ENCODE data around the gene IBA57.
"Not testable (repeated sequence)": the region's sequence is repeated elsewhere in the genome, so short reads cannot be mapped to it uniquely, and the experiment has no call there.

IBA57 gene

GRCh38 chr1:228157729-228158126 is 7.9 kb upstream of the IBA57 start:
- DNase-seq, result no peak

DNA sequence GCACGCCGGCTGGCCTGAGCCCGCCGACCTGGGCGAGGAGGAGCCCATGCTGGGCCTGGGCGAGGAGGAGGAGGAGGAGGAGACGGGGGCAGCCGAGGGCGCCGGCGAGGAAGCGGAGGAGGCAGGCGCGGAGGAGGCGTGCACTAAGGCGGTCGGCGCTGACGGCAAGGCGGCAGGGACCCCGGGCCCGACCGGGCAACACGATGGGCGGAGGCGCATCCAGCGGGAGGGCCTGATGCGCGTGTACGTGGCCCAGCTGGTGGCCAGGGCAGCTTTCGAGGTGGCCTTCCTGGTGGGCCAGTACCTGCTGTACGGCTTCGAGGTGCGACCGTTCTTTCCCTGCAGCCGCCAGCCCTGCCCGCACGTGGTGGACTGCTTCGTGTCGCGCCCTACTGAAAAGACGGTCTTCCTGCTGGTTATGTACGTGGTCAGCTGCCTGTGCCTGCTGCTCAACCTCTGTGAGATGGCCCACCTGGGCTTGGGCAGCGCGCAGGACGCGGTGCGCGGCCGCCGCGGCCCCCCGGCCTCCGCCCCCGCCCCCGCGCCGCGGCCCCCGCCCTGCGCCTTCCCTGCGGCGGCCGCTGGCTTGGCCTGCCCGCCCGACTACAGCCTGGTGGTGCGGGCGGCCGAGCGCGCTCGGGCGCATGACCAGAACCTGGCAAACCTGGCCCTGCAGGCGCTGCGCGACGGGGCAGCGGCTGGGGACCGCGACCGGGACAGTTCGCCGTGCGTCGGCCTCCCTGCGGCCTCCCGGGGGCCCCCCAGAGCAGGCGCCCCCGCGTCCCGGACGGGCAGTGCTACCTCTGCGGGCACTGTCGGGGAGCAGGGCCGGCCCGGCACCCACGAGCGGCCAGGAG is 7.2 kb upstream of the IBA57 start:
- DNase-seq, result no peak

- no peak for DNase-seq
Measured at GRCh38 chr1:228159008-228159665, 6.5 kb upstream of the IBA57 start.

DNA sequence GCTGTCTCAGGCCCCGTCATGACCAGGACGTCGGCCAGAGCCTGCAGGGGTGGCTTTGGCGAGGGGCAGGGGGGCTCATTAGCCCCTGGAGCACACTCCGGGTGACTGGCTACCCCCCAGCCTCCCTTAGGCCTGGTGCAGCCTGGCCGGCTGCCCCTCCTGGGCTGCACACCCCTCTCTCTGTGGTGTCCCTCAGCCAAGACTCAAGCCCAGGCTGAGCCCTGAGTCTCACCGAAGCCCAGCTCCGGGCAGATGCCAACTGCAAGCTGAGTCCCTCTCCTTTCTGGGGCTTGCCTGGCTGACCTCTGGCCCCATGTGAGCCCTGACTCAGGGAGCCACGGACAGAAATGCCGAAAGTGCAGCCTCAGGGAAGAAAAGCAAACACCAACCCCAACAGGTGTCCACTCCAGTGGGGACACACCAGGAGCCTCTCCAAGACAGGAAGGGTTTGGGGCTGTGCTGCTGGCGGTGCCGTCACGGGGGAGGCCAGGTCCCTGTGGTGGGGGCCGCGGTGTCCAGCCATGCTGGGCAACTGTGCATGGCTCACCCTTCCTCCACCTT is 5.3 kb upstream of the IBA57 start:
- no peak for DNase-seq

DNA sequence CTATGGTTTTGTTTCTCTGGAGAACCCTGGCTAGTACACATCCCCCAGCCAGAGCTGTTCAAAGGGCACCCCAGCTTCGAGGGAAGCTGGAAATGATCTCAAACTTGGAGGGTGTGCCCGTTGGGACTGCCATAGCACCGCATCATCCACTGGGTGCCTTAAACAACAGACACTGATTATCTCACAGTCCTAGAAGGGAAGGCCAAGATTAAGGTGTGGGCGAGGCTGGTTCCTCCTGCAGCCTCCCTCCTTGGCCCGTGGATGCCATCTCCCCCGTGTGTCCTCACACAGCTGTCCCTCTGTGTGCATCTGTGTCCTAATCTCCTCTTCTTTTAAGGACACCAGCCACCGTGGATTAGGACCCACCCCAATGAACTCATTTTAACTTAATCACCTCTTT is 4.2 kb upstream of the IBA57 start:
- no peak for DNase-seq

GRCh38 chr1:228161866-228162265 is 3.7 kb upstream of the IBA57 start:
- no peak for DNase-seq

GRCh38 chr1:228162286-228163006 is 3.2 kb upstream of the IBA57 start:
- no peak for DNase-seq

DNA sequence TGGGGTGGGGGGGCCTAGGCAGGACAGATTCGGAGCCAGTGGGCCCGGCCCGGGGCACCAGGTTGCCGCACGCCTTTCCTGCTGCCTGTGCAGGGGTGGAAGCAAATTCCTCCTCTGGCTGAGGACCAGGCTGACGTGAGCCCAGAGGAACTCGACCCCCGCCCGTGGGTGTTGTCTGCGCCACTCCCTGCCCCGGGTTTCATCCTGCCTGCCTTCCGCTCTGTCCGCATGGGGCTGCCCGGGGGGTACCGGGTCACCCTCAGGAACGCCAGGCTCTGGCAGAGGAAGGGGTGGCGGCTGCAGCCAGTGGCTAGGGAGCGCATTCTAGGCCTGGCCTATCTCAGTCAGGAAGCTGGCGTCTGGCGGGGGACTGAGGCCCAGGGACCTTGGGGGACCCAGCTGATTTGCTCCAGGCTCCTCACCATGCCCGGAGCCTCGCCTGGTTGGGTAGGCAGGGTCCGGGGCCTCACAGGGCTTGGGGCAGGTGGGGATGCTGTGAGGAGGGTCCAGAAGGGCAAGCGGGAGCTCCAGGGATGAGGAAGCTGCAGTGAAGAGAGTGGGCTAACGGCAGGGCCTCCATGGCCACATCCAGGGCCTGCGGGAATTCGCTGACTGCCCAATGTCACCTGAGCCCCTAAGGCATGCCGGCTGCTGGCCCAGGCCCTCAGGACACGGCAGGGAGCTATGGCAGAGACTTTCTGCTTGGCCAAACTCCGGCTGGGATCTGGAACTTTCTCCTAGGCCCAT is 2.4 kb upstream of the IBA57 start:
- no peak for DNase-seq

DNA sequence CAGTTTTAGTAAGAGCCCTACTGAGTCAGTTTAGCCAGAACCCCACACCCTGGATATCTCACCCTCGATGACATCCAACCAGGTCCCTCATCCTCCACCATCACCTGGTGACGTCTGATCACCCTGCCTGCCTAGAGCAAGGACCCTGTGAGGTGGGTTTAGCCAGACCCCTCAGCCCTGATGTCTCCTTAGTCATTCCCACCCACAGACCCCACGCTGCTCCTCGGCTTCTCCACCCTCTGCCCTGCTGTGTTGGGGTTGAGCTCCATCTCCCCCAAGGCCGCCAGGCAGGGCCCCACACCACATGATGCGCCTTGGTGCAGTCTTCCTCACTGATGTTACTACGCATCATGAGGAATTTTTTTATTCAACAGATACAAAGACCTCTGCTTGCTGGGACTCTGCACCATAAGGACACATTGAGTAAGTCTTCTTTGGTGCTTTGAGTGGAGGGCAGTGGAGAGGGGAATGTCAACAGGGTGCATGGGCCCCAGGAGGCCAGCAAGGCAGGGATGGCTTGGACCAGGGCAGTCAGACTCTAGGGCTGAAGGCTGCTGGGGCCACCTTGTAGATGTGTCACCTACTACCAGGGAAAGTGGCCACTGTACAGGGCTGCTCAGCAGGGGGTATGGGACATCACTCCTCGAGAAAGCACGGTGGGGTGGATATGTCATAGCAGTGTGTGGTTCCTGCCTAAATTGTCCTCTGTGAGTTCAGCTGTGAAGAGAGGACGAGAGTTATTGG is 1.7 kb upstream of the IBA57 start:
- no peak for DNase-seq

- peak; percentile 55 for DNase-seq
Measured at GRCh38 chr1:228164561-228165371, 838 bp upstream of the IBA57 start.

- no peak for DNase-seq
Measured at GRCh38 chr1:228166170-228166936, 749 bp downstream of the IBA57 start.

DNA sequence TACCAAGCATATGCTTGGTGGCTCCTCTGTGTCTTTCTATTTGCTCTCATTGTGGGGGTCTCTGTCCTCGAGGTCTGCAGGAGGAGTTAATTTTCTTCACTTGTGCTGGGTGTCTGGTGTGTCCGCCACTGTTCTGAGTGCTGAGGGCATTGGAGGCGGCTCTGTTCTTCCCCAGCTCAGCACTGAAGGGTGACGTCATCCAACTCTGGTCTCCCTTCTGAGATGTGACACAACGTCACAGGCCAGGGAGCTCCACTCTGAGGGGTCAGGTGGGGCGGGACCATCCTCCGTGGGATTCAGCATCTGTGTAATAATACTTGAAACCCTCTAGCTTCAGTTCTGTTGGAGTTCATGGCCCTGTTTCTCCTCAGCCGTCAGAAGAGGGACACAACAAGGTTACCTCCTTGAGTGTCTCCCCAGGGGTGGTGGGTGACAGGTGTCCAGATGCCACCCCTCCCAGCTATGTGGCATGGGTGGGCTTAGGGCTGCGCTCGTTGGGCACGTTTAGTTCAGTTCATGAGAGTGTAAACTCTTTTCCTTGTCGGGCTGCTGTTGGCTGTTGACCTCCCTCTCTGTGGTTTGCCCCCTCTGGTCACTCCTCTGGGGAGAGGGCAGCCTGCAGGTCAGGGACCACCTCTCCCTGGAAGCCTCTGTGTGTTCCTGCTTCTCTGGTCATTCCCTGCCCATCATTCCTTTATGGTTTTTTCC is 3.1 kb downstream of the IBA57 start:
- DNase-seq, result no peak

DNA sequence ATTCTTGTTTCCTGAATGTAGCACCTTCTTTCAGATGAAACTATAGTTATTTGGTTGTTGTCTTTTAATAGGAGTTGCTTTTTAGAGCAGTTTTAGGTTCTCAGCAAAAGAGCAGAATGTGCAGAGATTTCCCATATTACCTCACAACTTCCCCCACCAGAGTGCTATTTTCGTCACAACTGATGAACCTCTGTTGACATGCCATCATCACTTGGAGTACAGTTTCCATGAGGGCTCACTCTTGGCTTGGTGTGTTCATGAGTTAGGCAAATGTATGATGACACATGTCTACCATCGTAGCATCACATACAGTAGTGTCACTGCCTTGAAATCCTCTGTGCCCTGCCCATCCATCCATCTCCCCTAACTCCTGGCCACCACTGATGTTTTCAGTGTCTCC is 3.7 kb downstream of the IBA57 start:
- no peak for DNase-seq

DNA sequence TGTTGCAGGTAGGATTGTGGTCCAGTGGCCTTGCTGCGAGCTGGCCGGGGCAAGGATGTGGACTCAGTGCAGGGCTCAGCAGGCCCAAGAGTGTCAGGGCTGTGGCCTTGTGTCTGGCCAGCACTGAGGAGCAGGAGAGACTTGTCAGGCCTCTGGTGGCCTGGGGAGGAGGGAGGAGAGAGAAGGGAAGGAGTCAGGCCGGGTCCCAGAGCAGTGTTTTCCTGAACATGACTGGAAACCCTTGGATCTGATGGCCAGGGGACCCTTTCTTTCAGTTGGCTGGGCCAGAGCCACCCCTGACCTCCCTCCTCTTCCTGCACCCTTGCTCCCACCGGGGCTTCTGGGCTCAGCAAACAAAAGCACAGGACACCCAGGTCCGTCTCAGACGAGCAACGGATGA is 5.1 kb downstream of the IBA57 start:
- DNase-seq, result no peak

- DNase-seq, result no peak
Measured at GRCh38 chr1:228171221-228171891, 5.8 kb downstream of the IBA57 start.

DNA sequence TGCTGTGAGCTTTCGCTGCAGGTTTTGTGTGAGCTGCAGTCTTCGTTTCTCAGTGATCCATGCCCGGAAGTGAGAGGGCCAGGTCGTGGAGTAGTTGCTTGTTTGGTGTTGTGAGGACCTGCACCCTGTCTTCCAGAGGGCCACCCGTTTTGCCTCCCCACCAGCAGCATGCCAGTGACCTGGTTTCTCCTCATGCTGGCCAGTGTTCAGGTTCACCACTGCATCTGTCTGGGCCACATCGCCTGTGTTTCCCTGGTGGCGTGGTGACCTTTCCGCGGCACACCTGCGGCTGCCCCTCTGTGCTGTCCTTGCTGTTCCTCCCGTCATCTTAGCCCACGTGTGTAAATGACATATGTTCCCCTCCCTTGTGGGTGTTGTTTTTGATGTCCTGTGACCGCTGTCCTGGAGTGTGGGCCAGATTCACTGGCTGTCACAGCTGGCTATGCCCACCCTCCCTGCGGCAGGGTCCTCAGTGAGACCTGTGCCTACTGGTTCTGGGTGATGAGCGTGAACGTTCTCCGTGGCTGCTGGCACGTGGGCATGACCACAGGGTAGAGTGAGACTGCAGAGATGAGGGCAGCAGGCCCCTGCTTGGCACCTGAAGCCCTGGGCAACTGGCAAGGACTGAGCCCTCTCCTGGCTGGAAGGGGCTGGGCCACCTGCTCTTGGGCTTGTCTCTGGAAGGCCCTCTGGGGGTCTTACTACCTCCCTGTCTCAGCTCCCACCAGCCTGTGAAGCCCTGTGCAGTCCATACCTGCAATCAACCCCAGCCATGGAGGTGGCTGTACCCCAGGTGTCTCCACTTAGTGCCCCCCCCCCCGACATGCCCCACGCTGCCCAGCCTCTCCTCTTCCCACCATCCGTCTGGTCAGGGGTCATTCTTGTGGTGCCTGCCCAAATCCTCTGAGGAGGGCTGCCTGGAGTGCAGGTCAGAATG is 7.3 kb downstream of the IBA57 start:
- no peak for DNase-seq

DNA sequence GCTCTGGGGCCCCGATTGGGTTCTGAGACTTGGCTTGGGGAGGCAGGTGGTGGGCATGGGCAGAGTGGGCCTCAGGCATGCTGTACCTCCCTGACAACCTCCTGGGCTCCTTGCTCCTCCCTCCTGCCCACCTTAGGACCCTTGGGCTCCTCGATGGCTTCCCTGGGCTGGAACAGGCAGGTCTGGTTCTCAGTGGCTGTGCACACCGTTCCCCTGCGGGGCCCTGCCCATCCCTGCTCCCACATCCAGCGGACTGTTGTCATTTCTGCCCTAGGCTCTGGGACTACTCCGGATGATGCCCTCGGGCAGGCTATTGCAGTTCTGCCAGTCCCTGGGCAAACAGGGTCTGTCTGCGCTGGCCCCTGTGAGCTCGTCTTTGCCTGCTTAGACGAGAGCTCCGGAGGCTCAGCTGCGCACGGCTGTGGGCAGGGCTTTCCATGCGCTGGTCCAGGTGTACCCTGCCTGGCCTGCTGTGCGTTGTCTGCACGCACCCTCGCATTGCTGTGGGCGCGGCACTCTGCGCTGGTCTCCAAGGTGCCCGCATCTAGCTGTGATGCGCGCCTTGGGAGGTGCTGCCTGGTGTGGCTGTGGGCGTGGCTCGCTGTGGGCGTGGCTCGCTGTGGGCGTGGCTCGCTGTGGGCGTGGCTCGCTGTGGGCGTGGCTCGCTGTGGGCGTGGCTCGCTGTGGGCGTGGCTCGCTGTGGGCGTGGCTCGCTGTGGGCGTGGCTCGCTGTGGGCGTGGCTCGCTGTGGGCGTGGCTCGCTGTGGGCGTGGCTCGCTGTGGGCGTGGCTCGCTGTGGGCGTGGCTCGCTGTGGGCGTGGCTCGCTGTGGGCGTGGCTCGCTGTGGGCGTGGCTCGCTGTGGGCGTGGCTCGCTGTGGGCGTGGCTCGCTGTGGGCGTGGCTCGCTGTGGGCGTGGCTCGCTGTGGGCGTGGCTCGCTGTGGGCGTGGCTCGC is 8.2 kb downstream of the IBA57 start:
- DNase-seq, result not testable (repeated sequence)

All from SIG-M5 (cell line).